ENCODE data around the gene SLC6A19. TPM values are rescaled to one million over a fixed set of nuclear protein-coding genes. Genes with fewer than 3 reads are reported as not detected.

The SLC6A19 gene
- total RNA-seq, 4 donors from 2014 or later = under 0.01 TPM; not detected in 3

DNA sequence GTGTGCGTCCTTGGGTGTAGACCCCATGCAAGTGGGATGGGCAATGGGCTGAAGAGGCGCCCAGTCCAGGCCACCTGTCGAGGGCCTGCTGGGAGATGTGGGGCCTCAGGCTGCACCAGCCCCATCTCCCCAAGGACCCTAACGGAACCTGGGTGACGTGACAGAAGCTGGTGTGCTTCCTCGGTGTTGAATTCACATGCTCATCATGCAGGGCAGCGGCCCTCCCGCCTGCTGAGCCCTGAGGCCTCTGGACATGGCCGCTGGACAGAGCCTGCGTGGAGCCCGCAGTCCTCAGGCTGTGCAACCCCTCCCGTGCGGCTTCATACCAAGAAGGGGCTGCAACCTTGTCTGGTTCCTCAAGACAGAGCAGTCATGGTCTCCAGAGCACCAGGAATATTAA is 66.7 kb downstream of the SLC6A19 start:
- WGBS, 2 donors = 89 to 95% methylated on average over 13 of the region's 13 CpGs
- TF ChIP-seq POLR2A (IDR thresholded peaks at IDR 0.05) (no peak), EP300 (IDR thresholded peaks at IDR 0.05) (no peak)
- TF ChIP-seq, protein P1, sequence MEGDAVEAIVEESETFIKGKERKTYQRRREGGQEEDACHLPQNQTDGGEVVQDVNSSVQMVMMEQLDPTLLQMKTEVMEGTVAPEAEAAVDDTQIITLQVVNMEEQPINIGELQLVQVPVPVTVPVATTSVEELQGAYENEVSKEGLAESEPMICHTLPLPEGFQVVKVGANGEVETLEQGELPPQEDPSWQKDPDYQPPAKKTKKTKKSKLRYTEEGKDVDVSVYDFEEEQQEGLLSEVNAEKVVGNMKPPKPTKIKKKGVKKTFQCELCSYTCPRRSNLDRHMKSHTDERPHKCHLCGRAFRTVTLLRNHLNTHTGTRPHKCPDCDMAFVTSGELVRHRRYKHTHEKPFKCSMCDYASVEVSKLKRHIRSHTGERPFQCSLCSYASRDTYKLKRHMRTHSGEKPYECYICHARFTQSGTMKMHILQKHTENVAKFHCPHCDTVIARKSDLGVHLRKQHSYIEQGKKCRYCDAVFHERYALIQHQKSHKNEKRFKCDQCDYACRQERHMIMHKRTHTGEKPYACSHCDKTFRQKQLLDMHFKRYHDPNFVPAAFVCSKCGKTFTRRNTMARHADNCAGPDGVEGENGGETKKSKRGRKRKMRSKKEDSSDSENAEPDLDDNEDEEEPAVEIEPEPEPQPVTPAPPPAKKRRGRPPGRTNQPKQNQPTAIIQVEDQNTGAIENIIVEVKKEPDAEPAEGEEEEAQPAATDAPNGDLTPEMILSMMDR (IDR thresholded peaks at IDR 0.05) = no peak
- H3K4me3 ChIP-seq = no peak overlapping the region
- H3K27ac ChIP-seq = no peak overlapping the region
- no peaks in the 10 kb centered on the region for H3K4me1 ChIP-seq
- no peak for DNase-seq (ENCODE audit: low spot score in 2 of 2)
- no peaks in the 10 kb centered on the region for H3K36me3 ChIP-seq
- H3K27me3 ChIP-seq = no peaks in the 10 kb centered on the region
- peaks cover 0 to 31% (median 0%) of the 10 kb centered on the region in 4 donors for H3K9me3 ChIP-seq

DNA sequence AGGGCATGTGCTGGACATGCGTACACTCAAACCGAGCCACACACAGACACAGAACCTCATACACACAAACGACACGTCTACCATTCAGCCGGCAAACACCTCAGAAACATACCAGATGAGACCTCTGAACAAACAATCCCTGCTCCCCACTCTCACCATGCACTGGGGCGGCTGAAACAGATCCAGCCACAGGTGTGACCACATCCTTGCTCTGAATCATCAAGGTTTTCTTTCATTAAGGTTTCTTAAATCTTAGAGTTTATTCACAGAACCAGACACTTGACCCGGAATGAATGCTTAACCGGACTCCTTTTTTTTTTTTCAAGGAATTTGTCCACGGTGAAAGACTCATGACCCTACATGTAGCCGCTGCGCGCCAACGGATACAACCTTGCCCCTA is 67.3 kb downstream of the SLC6A19 start:
- 86 to 89% methylated on average over 13 of the region's 13 CpGs for WGBS, 2 donors
- TF ChIP-seq POLR2A (IDR thresholded peaks at IDR 0.05) (no peak), EP300 (IDR thresholded peaks at IDR 0.05) (no peak)
- TF ChIP-seq, protein P1 (IDR thresholded peaks at IDR 0.05) = no peak

DNA sequence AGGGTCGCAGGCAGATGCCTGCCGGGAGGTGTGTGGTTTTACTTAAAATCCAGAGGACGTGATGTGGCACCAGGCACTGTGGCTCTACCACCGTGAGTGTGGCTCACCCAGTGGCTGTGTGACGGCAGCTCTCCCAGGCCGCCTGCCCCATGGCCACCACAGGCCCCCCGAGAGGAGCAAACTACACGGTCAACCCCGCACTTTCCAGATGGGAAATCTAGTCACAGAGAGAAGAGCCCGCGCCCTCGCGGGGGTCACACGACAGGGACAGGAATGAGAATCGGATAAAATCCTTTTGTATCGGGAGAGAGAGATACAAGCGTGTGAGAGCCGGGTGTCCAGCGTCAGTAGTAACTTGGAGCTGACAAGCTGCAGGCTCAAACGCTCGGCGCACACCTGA is 69.0 kb downstream of the SLC6A19 start:
- Histone ChIP-seq H3K36me3 (no peaks in the 10 kb centered on the region), H3K27me3 (no peaks in the 10 kb centered on the region), H3K9me3 (peaks cover 0 to 18% (median 0%) of the 10 kb centered on the region in 4 donors), H3K27ac (no peak overlapping the region), H3K4me3 (no peak overlapping the region), H3K4me1 (no peaks in the 10 kb centered on the region)
- DNase-seq (ENCODE audit: low spot score in 2 of 2) = no peak
- WGBS, 2 donors = 92% methylated on average over 22 of the region's 22 CpGs
- TF ChIP-seq, protein P1 (IDR thresholded peaks at IDR 0.05) = no peak
- no peak for TF ChIP-seq POLR2A (IDR thresholded peaks at IDR 0.05)
- no peak for TF ChIP-seq EP300 (IDR thresholded peaks at IDR 0.05)

More for the DNA sequence above, 67.3 kb downstream of the SLC6A19 start:
- Histone ChIP-seq H3K36me3 (no peaks in the 10 kb centered on the region), H3K4me3 (no peak overlapping the region), H3K27ac (no peak overlapping the region), H3K27me3 (no peaks in the 10 kb centered on the region), H3K4me1 (no peaks in the 10 kb centered on the region), H3K9me3 (peaks cover 0 to 25% (median 0%) of the 10 kb centered on the region in 4 donors)
- no peak for DNase-seq (ENCODE audit: low spot score in 2 of 2)

DNA sequence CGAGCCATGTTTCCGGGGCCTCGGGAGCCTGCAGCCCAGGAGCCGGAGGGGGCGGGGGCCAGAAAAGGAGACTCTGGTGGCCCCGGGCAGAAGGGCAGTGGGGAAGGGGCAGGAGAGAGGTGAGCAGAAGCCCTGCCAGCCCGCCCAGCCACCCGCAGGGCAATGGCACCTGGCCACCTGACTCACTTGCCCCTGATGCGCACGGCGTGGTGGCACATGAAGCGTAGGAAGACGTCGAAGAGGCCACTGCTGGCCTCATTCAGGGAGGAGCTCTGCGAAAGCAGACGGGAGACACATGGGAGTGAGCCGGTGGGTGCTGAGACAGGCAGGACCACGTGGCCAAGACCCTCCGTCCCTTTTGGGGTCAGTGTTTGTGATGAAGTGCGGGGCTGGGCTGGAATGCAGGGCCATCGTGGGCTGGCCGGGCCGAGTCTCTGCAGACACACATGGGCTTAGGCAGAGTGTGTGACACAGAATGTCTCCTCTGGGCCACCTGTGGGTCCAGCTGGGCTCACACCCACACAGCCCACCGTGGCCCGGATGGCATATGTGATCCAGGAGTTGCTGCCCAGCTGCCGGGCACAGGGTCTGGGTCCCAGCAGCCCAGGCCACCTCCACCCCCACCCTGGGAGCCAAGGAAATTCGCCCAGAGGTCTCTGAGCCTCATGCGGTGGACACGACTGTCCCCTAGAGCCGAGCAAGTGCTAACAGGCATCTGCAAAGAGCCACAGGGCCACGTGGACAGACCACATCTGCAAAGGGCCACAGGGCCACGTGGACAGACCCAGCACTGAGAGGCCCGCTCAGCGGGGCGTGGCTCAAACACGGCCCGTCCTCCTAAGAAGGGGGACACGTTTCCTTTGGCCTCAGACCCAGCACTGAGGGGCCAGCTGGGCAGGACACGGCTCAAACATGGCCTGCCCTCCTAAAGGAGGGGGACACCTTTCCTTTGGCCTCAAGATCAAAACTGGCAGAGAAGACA is 69.8 kb downstream of the SLC6A19 start:
- no peaks in the 10 kb centered on the region for H3K27me3 ChIP-seq
- no peak overlapping the region for H3K4me3 ChIP-seq
- H3K4me1 ChIP-seq = no peaks in the 10 kb centered on the region
- H3K27ac ChIP-seq = no peak overlapping the region
- TF ChIP-seq POLR2A (IDR thresholded peaks at IDR 0.05) = no peak
- TF ChIP-seq, protein P1 (IDR thresholded peaks at IDR 0.05) = no peak
- TF ChIP-seq EP300 (IDR thresholded peaks at IDR 0.05) = no peak
- DNase-seq (ENCODE audit: low spot score in 2 of 2) = no peak
- peaks cover 0 to 18% (median 0%) of the 10 kb centered on the region in 4 donors for H3K9me3 ChIP-seq
- WGBS, 2 donors = 91 to 94% methylated on average over 9 to 29 of the region's 39 CpGs
- no peaks in the 10 kb centered on the region for H3K36me3 ChIP-seq

DNA sequence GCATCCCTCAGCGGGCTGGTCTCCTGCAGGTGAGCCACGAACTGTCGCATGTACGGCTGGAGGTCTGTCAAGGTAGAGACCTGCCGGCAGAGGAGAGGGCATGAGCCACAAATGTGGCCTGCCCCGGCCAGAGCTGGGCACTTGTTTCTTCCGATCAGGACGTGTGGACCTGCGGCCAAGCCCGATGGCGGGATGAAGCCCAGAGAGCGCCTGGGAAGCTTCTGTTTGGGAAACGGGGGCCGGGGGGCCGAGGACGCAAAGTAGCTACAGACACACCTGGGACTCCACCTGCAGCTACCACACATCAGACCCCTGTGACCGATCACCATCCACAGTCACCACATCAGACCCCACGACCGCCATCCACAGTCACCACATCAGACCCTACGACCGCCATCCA is 70.8 kb downstream of the SLC6A19 start:
- WGBS, 2 donors = 97 to 98% methylated on average over 10 to 18 of the region's 21 CpGs
- TF ChIP-seq POLR2A (IDR thresholded peaks at IDR 0.05) = no peak
- TF ChIP-seq, protein P1 (IDR thresholded peaks at IDR 0.05) = no peak
- TF ChIP-seq EP300 (IDR thresholded peaks at IDR 0.05) = no peak
- H3K27ac ChIP-seq = no peak overlapping the region

More for the DNA sequence above, 70.8 kb downstream of the SLC6A19 start:
- no peak overlapping the region for H3K4me3 ChIP-seq
- no peaks in the 10 kb centered on the region for H3K27me3 ChIP-seq
- no peaks in the 10 kb centered on the region for H3K36me3 ChIP-seq
- no peaks in the 10 kb centered on the region for H3K4me1 ChIP-seq
- peaks cover 0 to 24% (median 0%) of the 10 kb centered on the region in 4 donors for H3K9me3 ChIP-seq
- no peak for DNase-seq (ENCODE audit: low spot score in 2 of 2)

Data from tibial nerve (tissue), 4 donors.